NB4 (cell line): ENCODE results near the gene NDUFA13.

Experiments used
- DNase-seq: peaks from one replicate; pipeline ENCODE4 v3.0.0; 2010; ENCODE audit warnings: low read depth
- H3K4me3 ChIP-seq: one replicate; pipeline ENCODE4 v1.5.1; 2011; ENCODE audit warnings: mild to moderate bottlenecking, low read depth, low read length, moderate library complexity
- MYC ChIP-seq: IDR thresholded peaks from 2 replicates; pipeline ENCODE4 v1.6.1; 2011; ENCODE audit warnings: low read depth, low read length
- POLR2A ChIP-seq: IDR thresholded peaks from 2 replicates; pipeline ENCODE4 v1.6.1; 2011; ENCODE audit warnings: mild to moderate bottlenecking; ENCODE audit not compliant: insufficient read length; ENCODE audit errors: extremely low read depth
- TF ChIP-seq, protein P1 (sequence below): IDR thresholded peaks from one replicate; pipeline ENCODE4 v1.5.1; 2012; ENCODE audit warnings: low read depth, low read length
- TF ChIP-seq, protein P2 (sequence below): IDR thresholded peaks from 2 replicates; pipeline ENCODE4 v1.6.1; 2011; ENCODE audit warnings: low read depth, low read length

NDUFA13 gene

DNA sequence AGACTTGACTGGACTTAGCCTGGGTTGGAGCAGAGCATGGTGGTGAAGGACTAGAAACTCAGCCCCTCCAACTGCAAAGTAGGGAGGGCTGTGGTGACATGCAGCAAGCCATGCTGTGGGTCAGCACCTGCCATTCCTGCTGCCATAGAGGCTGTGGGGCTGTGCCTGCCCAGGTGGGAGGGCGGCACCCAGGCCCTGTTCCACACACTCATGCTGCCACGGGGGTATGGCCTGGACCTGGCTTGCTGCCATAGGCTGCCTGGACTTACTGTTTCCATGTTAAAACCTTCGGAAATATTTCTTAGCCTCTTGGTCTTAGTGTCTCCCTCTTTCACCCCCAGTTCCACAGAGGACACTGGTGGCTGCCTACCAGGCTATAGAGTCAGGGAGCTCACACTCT is 51.4 kb downstream of the NDUFA13 start:
- H3K4me3 ChIP-seq: no peak overlapping the region
- TF ChIP-seq MYC (no peak), POLR2A (no peak)
- TF ChIP-seq, protein P1, sequence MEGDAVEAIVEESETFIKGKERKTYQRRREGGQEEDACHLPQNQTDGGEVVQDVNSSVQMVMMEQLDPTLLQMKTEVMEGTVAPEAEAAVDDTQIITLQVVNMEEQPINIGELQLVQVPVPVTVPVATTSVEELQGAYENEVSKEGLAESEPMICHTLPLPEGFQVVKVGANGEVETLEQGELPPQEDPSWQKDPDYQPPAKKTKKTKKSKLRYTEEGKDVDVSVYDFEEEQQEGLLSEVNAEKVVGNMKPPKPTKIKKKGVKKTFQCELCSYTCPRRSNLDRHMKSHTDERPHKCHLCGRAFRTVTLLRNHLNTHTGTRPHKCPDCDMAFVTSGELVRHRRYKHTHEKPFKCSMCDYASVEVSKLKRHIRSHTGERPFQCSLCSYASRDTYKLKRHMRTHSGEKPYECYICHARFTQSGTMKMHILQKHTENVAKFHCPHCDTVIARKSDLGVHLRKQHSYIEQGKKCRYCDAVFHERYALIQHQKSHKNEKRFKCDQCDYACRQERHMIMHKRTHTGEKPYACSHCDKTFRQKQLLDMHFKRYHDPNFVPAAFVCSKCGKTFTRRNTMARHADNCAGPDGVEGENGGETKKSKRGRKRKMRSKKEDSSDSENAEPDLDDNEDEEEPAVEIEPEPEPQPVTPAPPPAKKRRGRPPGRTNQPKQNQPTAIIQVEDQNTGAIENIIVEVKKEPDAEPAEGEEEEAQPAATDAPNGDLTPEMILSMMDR: no peak
- TF ChIP-seq, protein P2, sequence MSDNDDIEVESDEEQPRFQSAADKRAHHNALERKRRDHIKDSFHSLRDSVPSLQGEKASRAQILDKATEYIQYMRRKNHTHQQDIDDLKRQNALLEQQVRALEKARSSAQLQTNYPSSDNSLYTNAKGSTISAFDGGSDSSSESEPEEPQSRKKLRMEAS: no peak
- DNase-seq: no peak

DNA sequence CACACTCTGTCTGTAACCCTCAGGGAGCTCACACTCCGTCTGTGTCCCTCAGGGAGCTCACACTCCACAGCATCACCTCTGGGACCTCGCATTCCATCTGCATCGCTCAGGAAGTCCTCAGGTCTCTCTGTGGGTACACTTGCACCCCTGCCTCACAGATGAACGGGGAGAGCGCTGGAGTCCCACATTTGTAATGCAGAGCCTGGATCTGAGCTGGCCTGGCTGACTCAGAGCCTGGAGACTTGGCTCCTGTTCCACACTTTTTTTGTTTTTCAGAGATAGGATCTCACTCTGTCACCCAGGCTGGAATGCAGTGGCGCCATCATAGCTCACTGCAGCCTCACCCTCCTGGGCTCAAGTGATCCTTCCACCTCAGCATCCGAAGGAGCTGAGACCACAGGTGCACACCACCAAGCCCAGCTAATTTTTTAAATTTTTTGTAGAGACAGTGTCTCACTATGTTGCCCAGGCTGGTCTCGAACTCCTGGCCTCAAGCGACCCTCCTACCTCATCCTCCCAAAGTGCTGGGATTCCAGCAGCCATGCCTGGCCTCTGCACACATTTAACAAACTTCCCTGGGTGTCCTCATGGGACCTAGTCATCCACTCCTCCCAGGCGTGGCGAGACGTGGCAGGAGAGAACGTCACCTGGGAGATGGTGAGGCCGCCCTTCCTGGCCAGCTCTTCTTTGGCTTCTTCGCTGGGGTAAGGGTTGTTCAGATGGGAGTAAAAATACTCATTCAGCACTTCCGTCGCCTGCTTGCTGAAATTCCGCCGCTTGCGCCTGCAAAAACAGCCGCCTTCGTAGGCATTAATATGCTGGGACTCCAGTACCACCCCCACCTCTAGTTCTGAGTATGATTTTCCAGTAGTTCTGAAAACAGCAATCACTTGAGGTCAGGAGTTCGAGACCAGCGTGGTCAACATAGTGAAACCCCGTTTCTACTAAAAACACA is 53.1 kb downstream of the NDUFA13 start:
- DNase-seq: no peak
- TF ChIP-seq MYC: no peak
- TF ChIP-seq POLR2A: no peak
- TF ChIP-seq, protein P2: no peak
- TF ChIP-seq, protein P1: no peak
- H3K4me3 ChIP-seq: no peak overlapping the region

DNA sequence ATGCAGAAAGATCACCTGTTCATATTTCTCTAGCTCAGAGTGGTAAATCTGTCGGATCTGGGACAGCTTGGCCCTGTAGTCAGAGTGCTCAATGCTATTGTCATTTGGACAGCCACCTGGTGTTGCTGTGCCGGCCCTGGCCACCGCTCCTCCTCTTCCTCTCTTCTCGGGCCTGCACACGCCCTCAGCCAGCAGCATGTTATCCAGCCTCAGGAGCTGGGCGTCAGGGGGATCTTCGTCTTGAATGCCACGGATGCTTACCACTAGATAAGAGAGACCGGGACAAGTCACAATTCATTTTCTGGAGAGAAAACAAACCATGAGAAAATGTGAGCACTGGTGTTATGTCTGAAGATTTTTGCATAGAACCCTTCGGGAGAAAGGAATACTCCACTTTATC is 54.5 kb downstream of the NDUFA13 start:
- H3K4me3 ChIP-seq: no peak overlapping the region
- no peak for DNase-seq
- TF ChIP-seq POLR2A (no peak), MYC (no peak)
- TF ChIP-seq, protein P1: no peak
- TF ChIP-seq, protein P2: no peak

DNA sequence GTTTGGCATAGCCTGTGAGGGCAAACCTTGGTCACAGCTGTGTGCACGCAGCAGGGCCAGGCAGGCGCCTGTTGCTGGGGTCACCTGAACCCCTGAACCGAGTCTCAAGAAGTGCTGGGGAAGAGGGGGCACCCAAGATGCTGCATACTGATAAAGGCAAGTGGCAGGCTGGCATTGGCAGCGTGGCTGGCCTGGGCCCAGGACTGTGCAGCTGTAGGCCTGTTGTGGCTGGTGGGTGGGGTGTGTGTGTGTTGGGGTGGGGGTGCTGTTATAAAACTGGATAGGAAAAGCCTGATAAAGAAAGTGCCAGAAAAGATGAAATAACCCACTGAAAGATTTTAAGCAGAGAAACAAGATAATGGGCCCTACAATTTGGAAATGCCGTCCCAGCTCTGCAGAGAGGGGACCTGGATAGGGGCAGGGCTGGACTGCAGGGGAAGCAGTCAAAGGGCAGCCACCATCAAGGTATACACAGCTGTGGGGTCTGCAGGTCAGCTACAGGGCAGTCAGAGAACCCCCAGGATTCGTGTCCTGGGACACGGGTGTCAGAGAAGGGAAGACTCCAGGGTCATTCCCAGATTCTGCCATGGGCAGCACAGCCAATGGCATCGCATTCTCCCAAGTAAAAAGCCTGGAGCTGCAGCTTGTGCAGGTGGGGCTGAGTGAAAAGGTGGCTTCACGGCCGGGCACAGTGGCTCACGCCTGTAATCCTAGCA is 55.2 kb downstream of the NDUFA13 start:
- DNase-seq: no peak
- TF ChIP-seq POLR2A (no peak), MYC (no peak)
- TF ChIP-seq, protein P2: no peak
- TF ChIP-seq, protein P1: no peak
- H3K4me3 ChIP-seq: no peak overlapping the region

- H3K4me3 ChIP-seq: no peak overlapping the region
- no peak for DNase-seq
- TF ChIP-seq, protein P1: no peak
- TF ChIP-seq POLR2A (no peak), MYC (no peak)
- TF ChIP-seq, protein P2: no peak
Measured at GRCh38 chr19:19575411-19575810, 59.4 kb downstream of the NDUFA13 start.
